ENCODE measurements around the gene TAOK3.

DNA sequence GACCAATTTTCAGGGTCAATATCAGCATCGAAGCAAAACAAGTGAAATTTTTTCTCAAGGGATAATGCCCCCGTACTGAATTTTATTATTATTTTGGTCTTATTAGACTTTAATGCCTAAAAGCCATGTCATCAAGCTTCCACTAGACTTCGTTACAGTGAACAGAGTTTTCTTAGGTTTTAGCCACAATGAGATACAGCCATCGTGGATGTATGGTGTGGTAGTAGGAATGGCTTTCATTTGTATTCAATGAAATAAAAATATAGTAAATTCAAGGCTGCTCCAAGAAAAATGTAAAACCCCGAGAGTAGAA lies 11.7 kb downstream of the TAOK3 start:
- TF ChIP-seq, protein P1, sequence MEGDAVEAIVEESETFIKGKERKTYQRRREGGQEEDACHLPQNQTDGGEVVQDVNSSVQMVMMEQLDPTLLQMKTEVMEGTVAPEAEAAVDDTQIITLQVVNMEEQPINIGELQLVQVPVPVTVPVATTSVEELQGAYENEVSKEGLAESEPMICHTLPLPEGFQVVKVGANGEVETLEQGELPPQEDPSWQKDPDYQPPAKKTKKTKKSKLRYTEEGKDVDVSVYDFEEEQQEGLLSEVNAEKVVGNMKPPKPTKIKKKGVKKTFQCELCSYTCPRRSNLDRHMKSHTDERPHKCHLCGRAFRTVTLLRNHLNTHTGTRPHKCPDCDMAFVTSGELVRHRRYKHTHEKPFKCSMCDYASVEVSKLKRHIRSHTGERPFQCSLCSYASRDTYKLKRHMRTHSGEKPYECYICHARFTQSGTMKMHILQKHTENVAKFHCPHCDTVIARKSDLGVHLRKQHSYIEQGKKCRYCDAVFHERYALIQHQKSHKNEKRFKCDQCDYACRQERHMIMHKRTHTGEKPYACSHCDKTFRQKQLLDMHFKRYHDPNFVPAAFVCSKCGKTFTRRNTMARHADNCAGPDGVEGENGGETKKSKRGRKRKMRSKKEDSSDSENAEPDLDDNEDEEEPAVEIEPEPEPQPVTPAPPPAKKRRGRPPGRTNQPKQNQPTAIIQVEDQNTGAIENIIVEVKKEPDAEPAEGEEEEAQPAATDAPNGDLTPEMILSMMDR (IDR thresholded peaks at IDR 0.05; ENCODE audit: low read depth, low read length, poor library complexity, severe bottlenecking), result no peak
- no peak for TF ChIP-seq EZH2phosphoT487 (IDR thresholded peaks at IDR 0.05; ENCODE audit: borderline replicate concordance, low read length)

Data from DOHH2 (cell line).